Liver (tissue), 9 donors: ENCODE data around the gene SLC6A16. TPM values are rescaled to one million over a fixed set of nuclear protein-coding genes. Genes with fewer than 3 reads are reported as not detected.

ENCODE experiments used
- DNase-seq: peaks from one replicate; pipeline ENCODE4 v3.0.0-alpha.2; 2017; ENCODE audit warnings: low spot score
- H3K27ac ChIP-seq, 2 donors: one replicate each; pipeline ENCODE4 v1.7.0; 2013; ENCODE audit warnings: inconsistent platforms in 2 of 2, low read length in 2 of 2, control low read depth in 1 of 2, low read depth in 1 of 2, mild to moderate bottlenecking in 1 of 2
- H3K27me3 ChIP-seq, 4 donors: one replicate each; pipeline versions ENCODE4 v1.6.1 to v1.7.0; 2013; ENCODE audit warnings: low read length in 3 of 4, inconsistent platforms in 1 of 4, mild to moderate bottlenecking in 1 of 4, moderate library complexity in 1 of 4; ENCODE audit not compliant: control insufficient read depth in 4 of 4, insufficient read depth in 4 of 4
- H3K36me3 ChIP-seq, 4 donors: one replicate each; pipeline versions ENCODE4 v1.6.1 to v1.7.0; 2013; ENCODE audit warnings: low read length in 3 of 4, mild to moderate bottlenecking in 3 of 4, low read depth in 1 of 4, moderate library complexity in 1 of 4; ENCODE audit not compliant: control insufficient read depth in 4 of 4, insufficient read depth in 3 of 4
- H3K4me1 ChIP-seq, 4 donors: one replicate each; pipeline versions ENCODE4 v1.6.1 to v1.7.0; 2013; ENCODE audit warnings: low read length in 3 of 4, mild to moderate bottlenecking in 3 of 4, moderate library complexity in 1 of 4; ENCODE audit not compliant: control insufficient read depth in 4 of 4, insufficient read depth in 4 of 4
- H3K4me3 ChIP-seq, 3 donors: one replicate each; pipeline versions ENCODE4 v1.6.1 to v1.7.0; 2013; ENCODE audit warnings: low read length in 3 of 3, control low read depth in 1 of 3, low read depth in 1 of 3, mild to moderate bottlenecking in 1 of 3
- H3K9ac ChIP-seq, 2 donors: one replicate each; pipeline ENCODE4 v1.7.0; 2013; ENCODE audit warnings: low read length in 2 of 2, mild to moderate bottlenecking in 2 of 2, moderate library complexity in 2 of 2, control low read depth in 1 of 2, low read depth in 1 of 2
- H3K9me3 ChIP-seq, 4 donors: one replicate each; pipeline versions ENCODE4 v1.6.1 to v1.7.0; 2013; ENCODE audit warnings: low read length in 3 of 4; ENCODE audit not compliant: control insufficient read depth in 4 of 4
- EGR1 ChIP-seq, 2 donors: IDR thresholded peaks; 2 replicates each; pipeline ENCODE4 v1.6.1; 2016 to 2018; ENCODE audit warnings: antibody characterized with exemption in 2 of 2, low read depth in 2 of 2
- FOXA1 ChIP-seq: IDR thresholded peaks from 2 replicates; pipeline ENCODE4 v1.6.1; 2016; ENCODE audit warnings: antibody characterized with exemption
- FOXA2 ChIP-seq: IDR thresholded peaks from 2 replicates; pipeline ENCODE4 v1.6.1; 2016; ENCODE audit warnings: antibody characterized with exemption
- GABPA ChIP-seq, 2 donors: IDR thresholded peaks in 1 of 2; conservative IDR thresholded peaks in 1 of 2; 2 replicates each; pipeline ENCODE4 v1.6.1; 2016; ENCODE audit warnings: antibody characterized with exemption in 2 of 2, mild to moderate bottlenecking in 1 of 2, moderate library complexity in 1 of 2
- HNF4A ChIP-seq, 2 donors: conservative IDR thresholded peaks; 2 replicates each; pipeline ENCODE4 v1.6.1; 2016; ENCODE audit warnings: antibody characterized with exemption in 2 of 2, mild to moderate bottlenecking in 2 of 2
- HNF4G ChIP-seq: IDR thresholded peaks from 2 replicates; pipeline ENCODE4 v1.6.1; 2016; ENCODE audit warnings: antibody characterized with exemption
- JUND ChIP-seq, 2 donors: IDR thresholded peaks; 2 replicates each; pipeline ENCODE4 v1.6.1; 2016; ENCODE audit warnings: antibody characterized with exemption in 2 of 2
- NR2F2 ChIP-seq: IDR thresholded peaks from 2 replicates; pipeline ENCODE4 v1.6.1; 2016; ENCODE audit warnings: antibody characterized with exemption
- RAD21 ChIP-seq, 2 donors: IDR thresholded peaks; 2 replicates each; pipeline ENCODE4 v1.6.1; 2016; ENCODE audit warnings: antibody characterized with exemption in 2 of 2, mild to moderate bottlenecking in 2 of 2
- RXRA ChIP-seq, 2 donors: IDR thresholded peaks; 2 replicates each; pipeline ENCODE4 v1.6.1; 2017 to 2018; ENCODE audit warnings: antibody characterized with exemption in 2 of 2, mild to moderate bottlenecking in 1 of 2
- SP1 ChIP-seq: IDR thresholded peaks from 2 replicates; pipeline ENCODE4 v1.6.1; 2018; ENCODE audit warnings: antibody characterized with exemption, mild to moderate bottlenecking
- TAF1 ChIP-seq: conservative IDR thresholded peaks from 2 replicates; pipeline ENCODE4 v1.6.1; 2016; ENCODE audit warnings: antibody characterized with exemption, mild to moderate bottlenecking
- YY1 ChIP-seq: IDR thresholded peaks from 2 replicates; pipeline ENCODE4 v1.6.1; 2016; ENCODE audit warnings: antibody characterized with exemption, mild to moderate bottlenecking
- WGBS: extraction: QIAGEN DNeasy Blood & Tissue Kit; methylation state at CpG from one replicate; pipeline ENCODE4 v1.1.7; 2013; 5-methylcytosine and 5-hydroxymethylcytosine counted together
- polyA plus RNA-seq, 2 donors: library from polyadenylated mRNA; stranded (reverse) in 1 of 2; unstranded in 1 of 2; fragments of 200-250 nt in 1 of 2; fragments of >200 nt in 1 of 2; fragmentation: Nextera tagmentation in 1 of 2; extraction: Ambion mirVana in 1 of 2; gene quantifications; one replicate each; pipeline versions ENCODE4 v1.2.1 to v1.2.3, GENCODE V29; 2013 to 2015
- total RNA-seq, 2 donors: library from RNA; depleted of rRNA; stranded (reverse); fragments of >200 nt; gene quantifications; one replicate each; pipeline ENCODE4 v1.2.3, GENCODE V29; 2014
- TF ChIP-seq, protein P1 (sequence below): fragments of 150-350 bp; IDR thresholded peaks from 2 replicates; pipeline ENCODE4 v1.5.1; 2017; ENCODE audit warnings: improper control_type of control experiment, low read depth, low read length; ENCODE audit not compliant: missing input control
- TF ChIP-seq, protein P2 (sequence below): IDR thresholded peaks from 2 replicates; pipeline ENCODE4 v1.6.1; 2016; ENCODE audit warnings: antibody characterized with exemption
- TF ChIP-seq, protein P3 (sequence below): IDR thresholded peaks from 2 replicates; pipeline ENCODE4 v1.6.1; 2016; ENCODE audit warnings: antibody characterized with exemption, mild to moderate bottlenecking
- TF ChIP-seq, protein P4 (sequence below): IDR thresholded peaks from 2 replicates; pipeline ENCODE4 v1.6.1; 2016; ENCODE audit warnings: antibody characterized with exemption
- TF ChIP-seq, protein P5 (sequence below): IDR thresholded peaks from 2 replicates; pipeline ENCODE4 v1.6.1; 2016; ENCODE audit warnings: antibody characterized with exemption
- donor health status: healthy.
- donor health status: healthy.
- donor health status: healthy.
- donor health status: healthy.
- donor health status: healthy.

The SLC6A16 gene
- total and polyA plus RNA-seq, 4 donors: 0.19 to 2.7 (median 1.5) TPM

DNA sequence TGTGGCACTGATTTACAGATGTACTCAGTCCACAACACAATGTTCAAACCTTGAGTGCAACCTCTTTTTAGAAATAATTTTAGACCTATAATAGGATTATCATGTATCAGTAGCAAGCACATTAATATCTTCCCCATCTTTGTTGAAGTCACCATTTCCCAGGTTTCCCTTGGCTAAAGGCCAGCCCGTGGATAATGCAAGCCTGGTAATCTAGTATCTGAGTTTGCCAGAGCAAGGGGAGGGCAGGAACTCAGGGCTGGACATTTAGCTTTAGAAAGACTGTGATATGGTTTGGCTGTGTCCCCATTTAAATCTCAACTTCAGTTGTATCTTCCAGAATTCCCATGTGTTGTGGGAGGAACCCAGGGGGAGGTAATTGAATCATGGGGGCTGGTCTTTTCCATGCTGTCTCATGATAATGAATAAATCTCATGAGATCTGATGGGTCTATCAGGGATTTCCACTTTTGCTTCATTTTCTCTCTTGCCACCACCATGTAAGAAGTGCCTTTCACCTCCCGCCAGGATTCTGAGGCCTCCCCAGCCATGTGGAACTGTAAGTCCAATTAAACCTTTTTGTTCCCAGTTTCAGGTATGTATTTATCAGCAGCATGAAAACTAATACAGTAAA is 37.7 kb downstream of the SLC6A16 start:
- Histone ChIP-seq H3K9me3 (no peaks in the 10 kb centered on the region), H3K4me3 (no peak overlapping the region), H3K27ac (no peak overlapping the region), H3K36me3 (no peaks in the 10 kb centered on the region), H3K27me3 (no peaks in the 10 kb centered on the region), H3K9ac (no peak overlapping the region), H3K4me1 (no peaks in the 10 kb centered on the region)
- TF ChIP-seq NR2F2 (no peak), HNF4G (no peak), FOXA1 (no peak), FOXA2 (no peak), RXRA (IDR thresholded peaks at IDR 0.05) (no peak), SP1 (no peak), EGR1 (IDR thresholded peaks at IDR 0.05; ENCODE audit: low read depth in 2 of 2) (no peak), RAD21 (IDR thresholded peaks at IDR 0.05) (no peak), YY1 (no peak), JUND (IDR thresholded peaks at IDR 0.05) (no peak), HNF4A (conservative IDR thresholded peaks at IDR 0.05) (no peak), TAF1 (no peak), GABPA (IDR thresholded peaks at IDR 0.05 in 1 of 2, conservative IDR thresholded peaks at IDR 0.05 in 1 of 2) (no peak)
- TF ChIP-seq, protein P1, sequence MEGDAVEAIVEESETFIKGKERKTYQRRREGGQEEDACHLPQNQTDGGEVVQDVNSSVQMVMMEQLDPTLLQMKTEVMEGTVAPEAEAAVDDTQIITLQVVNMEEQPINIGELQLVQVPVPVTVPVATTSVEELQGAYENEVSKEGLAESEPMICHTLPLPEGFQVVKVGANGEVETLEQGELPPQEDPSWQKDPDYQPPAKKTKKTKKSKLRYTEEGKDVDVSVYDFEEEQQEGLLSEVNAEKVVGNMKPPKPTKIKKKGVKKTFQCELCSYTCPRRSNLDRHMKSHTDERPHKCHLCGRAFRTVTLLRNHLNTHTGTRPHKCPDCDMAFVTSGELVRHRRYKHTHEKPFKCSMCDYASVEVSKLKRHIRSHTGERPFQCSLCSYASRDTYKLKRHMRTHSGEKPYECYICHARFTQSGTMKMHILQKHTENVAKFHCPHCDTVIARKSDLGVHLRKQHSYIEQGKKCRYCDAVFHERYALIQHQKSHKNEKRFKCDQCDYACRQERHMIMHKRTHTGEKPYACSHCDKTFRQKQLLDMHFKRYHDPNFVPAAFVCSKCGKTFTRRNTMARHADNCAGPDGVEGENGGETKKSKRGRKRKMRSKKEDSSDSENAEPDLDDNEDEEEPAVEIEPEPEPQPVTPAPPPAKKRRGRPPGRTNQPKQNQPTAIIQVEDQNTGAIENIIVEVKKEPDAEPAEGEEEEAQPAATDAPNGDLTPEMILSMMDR: no peak
- TF ChIP-seq, protein P2, sequence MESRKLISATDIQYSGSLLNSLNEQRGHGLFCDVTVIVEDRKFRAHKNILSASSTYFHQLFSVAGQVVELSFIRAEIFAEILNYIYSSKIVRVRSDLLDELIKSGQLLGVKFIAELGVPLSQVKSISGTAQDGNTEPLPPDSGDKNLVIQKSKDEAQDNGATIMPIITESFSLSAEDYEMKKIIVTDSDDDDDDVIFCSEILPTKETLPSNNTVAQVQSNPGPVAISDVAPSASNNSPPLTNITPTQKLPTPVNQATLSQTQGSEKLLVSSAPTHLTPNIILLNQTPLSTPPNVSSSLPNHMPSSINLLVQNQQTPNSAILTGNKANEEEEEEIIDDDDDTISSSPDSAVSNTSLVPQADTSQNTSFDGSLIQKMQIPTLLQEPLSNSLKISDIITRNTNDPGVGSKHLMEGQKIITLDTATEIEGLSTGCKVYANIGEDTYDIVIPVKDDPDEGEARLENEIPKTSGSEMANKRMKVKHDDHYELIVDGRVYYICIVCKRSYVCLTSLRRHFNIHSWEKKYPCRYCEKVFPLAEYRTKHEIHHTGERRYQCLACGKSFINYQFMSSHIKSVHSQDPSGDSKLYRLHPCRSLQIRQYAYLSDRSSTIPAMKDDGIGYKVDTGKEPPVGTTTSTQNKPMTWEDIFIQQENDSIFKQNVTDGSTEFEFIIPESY: no peak
- TF ChIP-seq, protein P3, sequence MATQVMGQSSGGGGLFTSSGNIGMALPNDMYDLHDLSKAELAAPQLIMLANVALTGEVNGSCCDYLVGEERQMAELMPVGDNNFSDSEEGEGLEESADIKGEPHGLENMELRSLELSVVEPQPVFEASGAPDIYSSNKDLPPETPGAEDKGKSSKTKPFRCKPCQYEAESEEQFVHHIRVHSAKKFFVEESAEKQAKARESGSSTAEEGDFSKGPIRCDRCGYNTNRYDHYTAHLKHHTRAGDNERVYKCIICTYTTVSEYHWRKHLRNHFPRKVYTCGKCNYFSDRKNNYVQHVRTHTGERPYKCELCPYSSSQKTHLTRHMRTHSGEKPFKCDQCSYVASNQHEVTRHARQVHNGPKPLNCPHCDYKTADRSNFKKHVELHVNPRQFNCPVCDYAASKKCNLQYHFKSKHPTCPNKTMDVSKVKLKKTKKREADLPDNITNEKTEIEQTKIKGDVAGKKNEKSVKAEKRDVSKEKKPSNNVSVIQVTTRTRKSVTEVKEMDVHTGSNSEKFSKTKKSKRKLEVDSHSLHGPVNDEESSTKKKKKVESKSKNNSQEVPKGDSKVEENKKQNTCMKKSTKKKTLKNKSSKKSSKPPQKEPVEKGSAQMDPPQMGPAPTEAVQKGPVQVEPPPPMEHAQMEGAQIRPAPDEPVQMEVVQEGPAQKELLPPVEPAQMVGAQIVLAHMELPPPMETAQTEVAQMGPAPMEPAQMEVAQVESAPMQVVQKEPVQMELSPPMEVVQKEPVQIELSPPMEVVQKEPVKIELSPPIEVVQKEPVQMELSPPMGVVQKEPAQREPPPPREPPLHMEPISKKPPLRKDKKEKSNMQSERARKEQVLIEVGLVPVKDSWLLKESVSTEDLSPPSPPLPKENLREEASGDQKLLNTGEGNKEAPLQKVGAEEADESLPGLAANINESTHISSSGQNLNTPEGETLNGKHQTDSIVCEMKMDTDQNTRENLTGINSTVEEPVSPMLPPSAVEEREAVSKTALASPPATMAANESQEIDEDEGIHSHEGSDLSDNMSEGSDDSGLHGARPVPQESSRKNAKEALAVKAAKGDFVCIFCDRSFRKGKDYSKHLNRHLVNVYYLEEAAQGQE: no peak
- TF ChIP-seq, protein P4, sequence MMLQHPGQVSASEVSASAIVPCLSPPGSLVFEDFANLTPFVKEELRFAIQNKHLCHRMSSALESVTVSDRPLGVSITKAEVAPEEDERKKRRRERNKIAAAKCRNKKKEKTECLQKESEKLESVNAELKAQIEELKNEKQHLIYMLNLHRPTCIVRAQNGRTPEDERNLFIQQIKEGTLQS: no peak
- TF ChIP-seq, protein P5, sequence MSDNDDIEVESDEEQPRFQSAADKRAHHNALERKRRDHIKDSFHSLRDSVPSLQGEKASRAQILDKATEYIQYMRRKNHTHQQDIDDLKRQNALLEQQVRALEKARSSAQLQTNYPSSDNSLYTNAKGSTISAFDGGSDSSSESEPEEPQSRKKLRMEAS: no peak
- WGBS: 47% methylated on average over 2 of the region's 2 CpGs
- no peak for DNase-seq
